ENCODE results near the gene PRDM12.
A peak's percentile ranks its signal among the peaks of the same experiment; 100 is the strongest.
"Not testable (repeated sequence)": the region's sequence is repeated elsewhere in the genome, so short reads cannot be mapped to it uniquely, and the experiment has no call there.

PRDM12 gene

GRCh38 chr9:130675396-130675795 lies 11.0 kb downstream of the PRDM12 start:
- Histone ChIP-seq H3K27me3 (ENCODE audit: control insufficient read depth in 2 of 2, insufficient read depth in 2 of 2, low read length in 2 of 2) (no peaks in the 10 kb centered on the region), H3K4me3 (ENCODE audit: low read length in 2 of 2) (no peak overlapping the region), H3K4me1 (ENCODE audit: control insufficient read depth in 2 of 2, insufficient read depth in 2 of 2, low read length in 2 of 2) (no peaks in the 10 kb centered on the region), H3K36me3 (ENCODE audit: control insufficient read depth in 2 of 2, insufficient read depth in 2 of 2, low read length in 2 of 2) (no peaks in the 10 kb centered on the region), H3K9me3 (ENCODE audit: control insufficient read depth in 2 of 2, low read length in 2 of 2) (no peaks in the 10 kb centered on the region), H3K27ac (ENCODE audit: low read depth in 2 of 2, low read length in 2 of 2) (no peak overlapping the region), H3K9ac (ENCODE audit: low read depth in 1 of 2, low read length in 2 of 2) (no peak overlapping the region)

GRCh38 chr9:130677252-130677651 lies 12.9 kb downstream of the PRDM12 start:
- Histone ChIP-seq H3K9me3 (ENCODE audit: control insufficient read depth in 2 of 2, low read length in 2 of 2) (no peaks in the 10 kb centered on the region), H3K9ac (ENCODE audit: low read depth in 1 of 2, low read length in 2 of 2) (no peak overlapping the region), H3K4me1 (ENCODE audit: control insufficient read depth in 2 of 2, insufficient read depth in 2 of 2, low read length in 2 of 2) (peaks cover 9 to 10% of the 10 kb centered on the region in 2 donors), H3K4me3 (ENCODE audit: low read length in 2 of 2) (no peak overlapping the region), H3K27me3 (ENCODE audit: control insufficient read depth in 2 of 2, insufficient read depth in 2 of 2, low read length in 2 of 2) (peaks cover 0 to 3% of the 10 kb centered on the region in 2 donors), H3K27ac (ENCODE audit: low read depth in 2 of 2, low read length in 2 of 2) (no peak overlapping the region), H3K36me3 (ENCODE audit: control insufficient read depth in 2 of 2, insufficient read depth in 2 of 2, low read length in 2 of 2) (no peaks in the 10 kb centered on the region)

GRCh38 chr9:130680836-130681768 lies 16.7 kb downstream of the PRDM12 start:
- Histone ChIP-seq H3K9ac (ENCODE audit: low read depth in 1 of 2, low read length in 2 of 2) (peak overlapping the region in 1 of 2 donors; percentile 68), H3K4me3 (ENCODE audit: low read length in 2 of 2) (peak overlapping the region; percentile 63 to 65), H3K9me3 (ENCODE audit: control insufficient read depth in 2 of 2, low read length in 2 of 2) (no peaks in the 10 kb centered on the region), H3K27ac (ENCODE audit: low read depth in 2 of 2, low read length in 2 of 2) (no peak overlapping the region), H3K36me3 (ENCODE audit: control insufficient read depth in 2 of 2, insufficient read depth in 2 of 2, low read length in 2 of 2) (no peaks in the 10 kb centered on the region), H3K4me1 (ENCODE audit: control insufficient read depth in 2 of 2, insufficient read depth in 2 of 2, low read length in 2 of 2) (peaks cover 11 to 12% of the 10 kb centered on the region in 2 donors), H3K27me3 (ENCODE audit: control insufficient read depth in 2 of 2, insufficient read depth in 2 of 2, low read length in 2 of 2) (peaks cover 0 to 3% of the 10 kb centered on the region in 2 donors)

DNA sequence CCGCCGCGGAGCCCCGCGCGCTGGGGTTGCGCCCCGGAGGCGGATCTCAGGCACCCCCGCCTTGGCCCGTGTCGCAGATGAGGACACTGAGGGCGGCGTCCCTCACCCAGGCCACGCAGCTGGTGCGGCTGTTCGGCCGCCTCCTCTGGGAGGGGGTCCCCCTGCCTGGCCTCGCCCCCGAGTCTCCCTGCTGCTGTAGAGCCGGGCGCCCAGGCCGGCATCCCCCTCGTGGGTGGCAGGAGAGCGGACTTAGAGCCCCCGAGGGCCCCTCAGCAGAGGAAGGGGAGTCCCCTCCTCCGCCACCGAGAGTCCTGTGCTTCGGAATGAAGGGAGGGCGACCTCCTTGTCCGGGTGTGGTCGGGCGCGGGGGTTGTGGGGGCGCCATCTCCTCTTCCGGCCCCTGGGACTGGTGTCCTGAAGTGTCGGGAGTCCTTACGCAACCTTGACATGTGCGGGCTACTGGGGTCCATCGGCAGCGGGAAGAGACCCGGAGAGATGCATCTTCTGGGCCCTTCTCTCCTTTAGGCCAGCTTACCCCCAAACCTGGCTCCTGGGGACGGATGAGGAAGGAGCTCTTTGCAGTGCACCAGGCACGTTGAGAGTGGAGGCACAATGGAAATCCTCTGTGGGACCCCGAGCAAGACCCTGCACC lies 17.5 kb downstream of the PRDM12 start:
- Histone ChIP-seq H3K27me3 (ENCODE audit: control insufficient read depth in 2 of 2, insufficient read depth in 2 of 2, low read length in 2 of 2) (peaks cover 0 to 3% of the 10 kb centered on the region in 2 donors), H3K27ac (ENCODE audit: low read depth in 2 of 2, low read length in 2 of 2) (no peak overlapping the region)

GRCh38 chr9:130682421-130683121 lies 18.2 kb downstream of the PRDM12 start:
- peak overlapping the region in 1 of 2 donors; percentile 68 for H3K9ac ChIP-seq (ENCODE audit: low read depth in 1 of 2, low read length in 2 of 2)
- H3K4me1 ChIP-seq (ENCODE audit: control insufficient read depth in 2 of 2, insufficient read depth in 2 of 2, low read length in 2 of 2): peaks cover 11 to 12% of the 10 kb centered on the region in 2 donors
- peaks cover 0 to 3% of the 10 kb centered on the region in 2 donors for H3K27me3 ChIP-seq (ENCODE audit: control insufficient read depth in 2 of 2, insufficient read depth in 2 of 2, low read length in 2 of 2)
- H3K36me3 ChIP-seq (ENCODE audit: control insufficient read depth in 2 of 2, insufficient read depth in 2 of 2, low read length in 2 of 2): no peaks in the 10 kb centered on the region
- no peak overlapping the region for H3K27ac ChIP-seq (ENCODE audit: low read depth in 2 of 2, low read length in 2 of 2)
- H3K9me3 ChIP-seq (ENCODE audit: control insufficient read depth in 2 of 2, low read length in 2 of 2): no peaks in the 10 kb centered on the region
- H3K4me3 ChIP-seq (ENCODE audit: low read length in 2 of 2): peak overlapping the region; percentile 62 to 65

More for the DNA sequence above, 17.5 kb downstream of the PRDM12 start:
- H3K4me3 ChIP-seq (ENCODE audit: low read length in 2 of 2): peak overlapping the region; percentile 62 to 65
- no peaks in the 10 kb centered on the region for H3K36me3 ChIP-seq (ENCODE audit: control insufficient read depth in 2 of 2, insufficient read depth in 2 of 2, low read length in 2 of 2)
- H3K9ac ChIP-seq (ENCODE audit: low read depth in 1 of 2, low read length in 2 of 2): peak overlapping the region in 1 of 2 donors; percentile 68
- H3K9me3 ChIP-seq (ENCODE audit: control insufficient read depth in 2 of 2, low read length in 2 of 2): no peaks in the 10 kb centered on the region
- peaks cover 11 to 12% of the 10 kb centered on the region in 2 donors for H3K4me1 ChIP-seq (ENCODE audit: control insufficient read depth in 2 of 2, insufficient read depth in 2 of 2, low read length in 2 of 2)

GRCh38 chr9:130685104-130685503 lies 20.7 kb downstream of the PRDM12 start:
- no peak overlapping the region for H3K9ac ChIP-seq (ENCODE audit: low read depth in 1 of 2, low read length in 2 of 2)
- no peaks in the 10 kb centered on the region for H3K9me3 ChIP-seq (ENCODE audit: control insufficient read depth in 2 of 2, low read length in 2 of 2)
- no peak overlapping the region for H3K4me3 ChIP-seq (ENCODE audit: low read length in 2 of 2)
- H3K4me1 ChIP-seq (ENCODE audit: control insufficient read depth in 2 of 2, insufficient read depth in 2 of 2, low read length in 2 of 2): peaks cover 18 to 20% of the 10 kb centered on the region in 2 donors
- H3K27me3 ChIP-seq (ENCODE audit: control insufficient read depth in 2 of 2, insufficient read depth in 2 of 2, low read length in 2 of 2): peaks cover 0 to 3% of the 10 kb centered on the region in 2 donors
- no peak overlapping the region for H3K27ac ChIP-seq (ENCODE audit: low read depth in 2 of 2, low read length in 2 of 2)
- H3K36me3 ChIP-seq (ENCODE audit: control insufficient read depth in 2 of 2, insufficient read depth in 2 of 2, low read length in 2 of 2): no peaks in the 10 kb centered on the region

DNA sequence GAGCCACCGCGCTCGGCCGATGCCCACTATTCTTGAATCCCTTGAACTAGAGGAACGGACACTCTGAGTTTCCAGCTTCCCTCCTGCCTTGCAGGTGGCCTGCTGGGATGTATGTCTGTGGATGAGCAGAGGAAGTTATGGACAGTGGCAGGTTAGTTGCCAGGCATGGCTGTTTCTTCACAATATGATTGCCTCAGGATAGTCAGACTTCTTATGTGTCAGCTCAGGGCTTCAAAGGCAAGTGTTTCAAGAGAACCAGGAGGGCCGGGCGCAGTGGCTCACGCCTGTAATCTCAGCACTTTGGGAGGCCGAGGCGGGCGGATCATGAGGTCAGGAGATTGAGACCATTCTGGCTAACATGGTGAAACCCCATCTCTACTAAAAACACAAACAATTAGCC lies 21.6 kb downstream of the PRDM12 start:
- H3K4me1 ChIP-seq (ENCODE audit: control insufficient read depth in 2 of 2, insufficient read depth in 2 of 2, low read length in 2 of 2): peaks cover 20 to 21% of the 10 kb centered on the region in 2 donors
- H3K9me3 ChIP-seq (ENCODE audit: control insufficient read depth in 2 of 2, low read length in 2 of 2); H3K27me3 ChIP-seq (ENCODE audit: control insufficient read depth in 2 of 2, insufficient read depth in 2 of 2, low read length in 2 of 2); H3K9ac ChIP-seq (ENCODE audit: low read depth in 1 of 2, low read length in 2 of 2); H3K36me3 ChIP-seq (ENCODE audit: control insufficient read depth in 2 of 2, insufficient read depth in 2 of 2, low read length in 2 of 2); H3K4me3 ChIP-seq (ENCODE audit: low read length in 2 of 2); H3K27ac ChIP-seq (ENCODE audit: low read depth in 2 of 2, low read length in 2 of 2): not testable (repeated sequence)

- Histone ChIP-seq H3K27me3 (ENCODE audit: control insufficient read depth in 2 of 2, insufficient read depth in 2 of 2, low read length in 2 of 2) (no peaks in the 10 kb centered on the region), H3K4me1 (ENCODE audit: control insufficient read depth in 2 of 2, insufficient read depth in 2 of 2, low read length in 2 of 2) (peaks cover 11 to 12% of the 10 kb centered on the region in 2 donors), H3K9me3 (ENCODE audit: control insufficient read depth in 2 of 2, low read length in 2 of 2) (no peaks in the 10 kb centered on the region), H3K4me3 (ENCODE audit: low read length in 2 of 2) (no peak overlapping the region), H3K9ac (ENCODE audit: low read depth in 1 of 2, low read length in 2 of 2) (no peak overlapping the region), H3K27ac (ENCODE audit: low read depth in 2 of 2, low read length in 2 of 2) (no peak overlapping the region), H3K36me3 (ENCODE audit: control insufficient read depth in 2 of 2, insufficient read depth in 2 of 2, low read length in 2 of 2) (no peaks in the 10 kb centered on the region)
These were observed 23.2 kb downstream of the PRDM12 start for GRCh38 chr9:130687615-130688014.

- Histone ChIP-seq H3K27ac (ENCODE audit: low read depth in 2 of 2, low read length in 2 of 2) (no peak overlapping the region), H3K4me1 (ENCODE audit: control insufficient read depth in 2 of 2, insufficient read depth in 2 of 2, low read length in 2 of 2) (peaks cover 12 to 13% of the 10 kb centered on the region in 2 donors), H3K9me3 (ENCODE audit: control insufficient read depth in 2 of 2, low read length in 2 of 2) (no peaks in the 10 kb centered on the region), H3K4me3 (ENCODE audit: low read length in 2 of 2) (no peak overlapping the region), H3K9ac (ENCODE audit: low read depth in 1 of 2, low read length in 2 of 2) (no peak overlapping the region), H3K36me3 (ENCODE audit: control insufficient read depth in 2 of 2, insufficient read depth in 2 of 2, low read length in 2 of 2) (no peaks in the 10 kb centered on the region), H3K27me3 (ENCODE audit: control insufficient read depth in 2 of 2, insufficient read depth in 2 of 2, low read length in 2 of 2) (no peaks in the 10 kb centered on the region)
These were observed 23.7 kb downstream of the PRDM12 start for GRCh38 chr9:130688072-130688471.
